Activated CD4-positive, alpha-beta T cell treated with anti-CD3 and anti-CD28 coated beads, Interleukin-2, amount 10 ng/mL, durations not matched to agents 24 days and 14 days (primary cell): Measurements from ENCODE around the gene RERG. TPM values are rescaled to one million over a fixed set of nuclear protein-coding genes. Genes with fewer than 3 reads are reported as not detected.
A peak's percentile ranks its signal among the peaks of the same experiment; 100 is the strongest.
"Not testable (repeated sequence)": the region's sequence is repeated elsewhere in the genome, so short reads cannot be mapped to it uniquely, and the experiment has no call there.

Experiments
- DNase-seq: peaks from one replicate; pipeline ENCODE4 v3.0.0; 2022
- H3K27ac Mint-ChIP-seq: one replicate; pipeline ENCODE4 v1.8.0; 2022; ENCODE audit warnings: mild to moderate bottlenecking, mixed read lengths
- H3K27me3 Mint-ChIP-seq: one replicate; pipeline ENCODE4 v1.8.0; 2022; ENCODE audit warnings: mixed read lengths
- H3K36me3 Mint-ChIP-seq: one replicate; pipeline ENCODE4 v1.8.0; 2022; ENCODE audit warnings: low read depth, mild to moderate bottlenecking, mixed read lengths
- H3K4me1 Mint-ChIP-seq: one replicate; pipeline ENCODE4 v1.8.0; 2021; ENCODE audit warnings: mixed read lengths
- H3K4me3 Mint-ChIP-seq: one replicate; pipeline ENCODE4 v1.8.0; 2022; ENCODE audit warnings: mild to moderate bottlenecking, moderate library complexity, mixed read lengths
- H3K9me3 Mint-ChIP-seq: one replicate; pipeline ENCODE4 v1.8.0; 2021; ENCODE audit warnings: mixed read lengths
- intact Hi-C: fragments of 100-400 bp; cut with micrococcal nuclease; formaldehyde crosslinking; loops from one replicate; pipeline ENCODE4 v1.15.1; 2023
- total RNA-seq: library from RNA; stranded (reverse); gene quantifications from 2 replicates; pipeline ENCODE4 v1.2.3, GENCODE V29; 2022

RERG gene
- total RNA-seq, 1 donor from 2014 or later, result not detected

- no peaks in the 10 kb centered on the region for H3K36me3 Mint-ChIP-seq
- no peaks in the 10 kb centered on the region for H3K9me3 Mint-ChIP-seq
- no peak overlapping the region for H3K27ac Mint-ChIP-seq
- no peak for DNase-seq
- no peak overlapping the region for H3K4me3 Mint-ChIP-seq
- H3K27me3 Mint-ChIP-seq, result peaks cover 22% of the 10 kb centered on the region
- H3K4me1 Mint-ChIP-seq, result no peaks in the 10 kb centered on the region
- intact Hi-C loops, result no loop called here
Observed at GRCh38 chr12:15231493-15231892, 10.3 kb upstream of the RERG start.

- Mint-ChIP-seq H3K4me1 (no peaks in the 10 kb centered on the region), H3K27me3 (peaks cover 20% of the 10 kb centered on the region), H3K27ac (no peak overlapping the region), H3K36me3 (no peaks in the 10 kb centered on the region), H3K4me3 (no peak overlapping the region), H3K9me3 (no peaks in the 10 kb centered on the region)
- DNase-seq, result no peak
- intact Hi-C loops, result no loop called here
Observed at GRCh38 chr12:15230751-15231150, 9.5 kb upstream of the RERG start.

GRCh38 chr12:15230137-15230536, 8.9 kb upstream of the RERG start:
- H3K4me1 Mint-ChIP-seq, result no peaks in the 10 kb centered on the region
- intact Hi-C loops, result no loop called here
- H3K36me3 Mint-ChIP-seq, result no peaks in the 10 kb centered on the region
- no peaks in the 10 kb centered on the region for H3K9me3 Mint-ChIP-seq
- DNase-seq, result no peak
- no peak overlapping the region for H3K4me3 Mint-ChIP-seq
- H3K27ac Mint-ChIP-seq, result no peak overlapping the region
- peaks cover 20% of the 10 kb centered on the region for H3K27me3 Mint-ChIP-seq

- no peaks in the 10 kb centered on the region for H3K9me3 Mint-ChIP-seq
- H3K4me1 Mint-ChIP-seq, result no peaks in the 10 kb centered on the region
- DNase-seq, result peak; percentile 74
- peaks cover 32% of the 10 kb centered on the region for H3K27me3 Mint-ChIP-seq
- intact Hi-C loops, result loop anchor here (5.0 kb wide), 2 partner anchors 295 to 355 kb away; no protein-coding TSS in a partner anchor
- H3K36me3 Mint-ChIP-seq, result no peaks in the 10 kb centered on the region
- H3K4me3 Mint-ChIP-seq, result no peak overlapping the region
- no peak overlapping the region for H3K27ac Mint-ChIP-seq
Observed at GRCh38 chr12:15227004-15227679, 5.9 kb upstream of the RERG start.

GRCh38 chr12:15225863-15226218, 4.6 kb upstream of the RERG start:
- intact Hi-C loops, result loop anchor here (5.0 kb wide), 2 partner anchors 296 to 356 kb away; no protein-coding TSS in a partner anchor
- not testable (repeated sequence) for H3K9me3 Mint-ChIP-seq, H3K36me3 Mint-ChIP-seq, DNase-seq, H3K4me3 Mint-ChIP-seq, H3K27ac Mint-ChIP-seq, H3K4me1 Mint-ChIP-seq
- peaks cover 36% of the 10 kb centered on the region for H3K27me3 Mint-ChIP-seq

GRCh38 chr12:15225136-15225862, 4.1 kb upstream of the RERG start:
- peaks cover 7% of the 10 kb centered on the region for H3K4me1 Mint-ChIP-seq

GRCh38 chr12:15222219-15222618, 1.0 kb upstream of the RERG start:
- Mint-ChIP-seq H3K9me3 (no peaks in the 10 kb centered on the region), H3K27me3 (peaks cover 47% of the 10 kb centered on the region), H3K27ac (no peak overlapping the region), H3K36me3 (no peaks in the 10 kb centered on the region), H3K4me1 (peaks cover 7% of the 10 kb centered on the region), H3K4me3 (no peak overlapping the region)
- intact Hi-C loops, result loop anchor here (5.0 kb wide), 2 partner anchors 70 to 380 kb away; partner anchors contain the start of gene ART4
- DNase-seq, result no peak

More at GRCh38 chr12:15225136-15225862, 4.1 kb upstream of the RERG start:
- no peak for DNase-seq
- Mint-ChIP-seq H3K4me3 (no peak overlapping the region), H3K36me3 (no peaks in the 10 kb centered on the region), H3K9me3 (no peaks in the 10 kb centered on the region), H3K27ac (no peak overlapping the region), H3K27me3 (peaks cover 41% of the 10 kb centered on the region)
- intact Hi-C loops, result loop anchor here (5.0 kb wide), 2 partner anchors 297 to 357 kb away; no protein-coding TSS in a partner anchor

- intact Hi-C loops, result loop anchor here (2.0 to 5.0 kb wide), 3 partner anchors 48 to 378 kb away; partner anchors contain the start of gene ART4
- no peaks in the 10 kb centered on the region for H3K36me3 Mint-ChIP-seq
- peak overlapping the region; percentile 69 for H3K4me3 Mint-ChIP-seq
- H3K4me1 Mint-ChIP-seq, result peaks cover 7% of the 10 kb centered on the region
- H3K27me3 Mint-ChIP-seq, result peaks cover 53% of the 10 kb centered on the region
- H3K9me3 Mint-ChIP-seq, result no peaks in the 10 kb centered on the region
- H3K27ac Mint-ChIP-seq, result no peak overlapping the region
- no peak for DNase-seq
Observed at GRCh38 chr12:15220451-15220850, 766 bp downstream of the RERG start.

- H3K27ac Mint-ChIP-seq, result no peak overlapping the region
- H3K4me3 Mint-ChIP-seq, result no peak overlapping the region
- no peak for DNase-seq
- intact Hi-C loops, result no loop called here
- H3K9me3 Mint-ChIP-seq, result no peaks in the 10 kb centered on the region
- peaks cover 53% of the 10 kb centered on the region for H3K27me3 Mint-ChIP-seq
- no peaks in the 10 kb centered on the region for H3K36me3 Mint-ChIP-seq
- H3K4me1 Mint-ChIP-seq, result peaks cover 7% of the 10 kb centered on the region
Observed at GRCh38 chr12:15218794-15219193, 2.4 kb downstream of the RERG start.

- Mint-ChIP-seq H3K36me3 (no peaks in the 10 kb centered on the region), H3K4me3 (no peak overlapping the region), H3K27me3 (peaks cover 42% of the 10 kb centered on the region), H3K9me3 (no peaks in the 10 kb centered on the region), H3K27ac (no peak overlapping the region), H3K4me1 (peaks cover 4% of the 10 kb centered on the region)
- no peak for DNase-seq
- intact Hi-C loops, result no loop called here
Observed at GRCh38 chr12:15216036-15216889, 5.0 kb downstream of the RERG start.

- H3K36me3 Mint-ChIP-seq, result no peaks in the 10 kb centered on the region
- H3K4me1 Mint-ChIP-seq, result no peaks in the 10 kb centered on the region
- no peaks in the 10 kb centered on the region for H3K9me3 Mint-ChIP-seq
- peaks cover 34% of the 10 kb centered on the region for H3K27me3 Mint-ChIP-seq
- no peak for DNase-seq
- no peak overlapping the region for H3K27ac Mint-ChIP-seq
- intact Hi-C loops, result no loop called here
- H3K4me3 Mint-ChIP-seq, result no peak overlapping the region
Observed at GRCh38 chr12:15214851-15215601, 6.2 kb downstream of the RERG start.

- H3K27ac Mint-ChIP-seq, result no peak overlapping the region
- no peak overlapping the region for H3K4me3 Mint-ChIP-seq
- DNase-seq, result no peak
- H3K27me3 Mint-ChIP-seq, result peaks cover 28% of the 10 kb centered on the region
- H3K36me3 Mint-ChIP-seq, result no peaks in the 10 kb centered on the region
- H3K9me3 Mint-ChIP-seq, result no peaks in the 10 kb centered on the region
- H3K4me1 Mint-ChIP-seq, result no peaks in the 10 kb centered on the region
- intact Hi-C loops, result no loop called here
Observed at GRCh38 chr12:15212930-15213329, 8.3 kb downstream of the RERG start.

GRCh38 chr12:15209782-15210181, 11.4 kb downstream of the RERG start:
- H3K4me3 Mint-ChIP-seq, result no peak overlapping the region
- no peaks in the 10 kb centered on the region for H3K4me1 Mint-ChIP-seq
- H3K36me3 Mint-ChIP-seq, result no peaks in the 10 kb centered on the region
- no peak for DNase-seq
- intact Hi-C loops, result no loop called here
- no peak overlapping the region for H3K27ac Mint-ChIP-seq
- H3K9me3 Mint-ChIP-seq, result no peaks in the 10 kb centered on the region
- H3K27me3 Mint-ChIP-seq, result peaks cover 18% of the 10 kb centered on the region
